Left kidney (tissue), 2 donors: ENCODE measurements around the gene PEPD. TPM values are rescaled to one million over a fixed set of nuclear protein-coding genes. Genes with fewer than 3 reads are reported as not detected.

ENCODE experiments used
- DNase-seq: peaks from one replicate; pipeline ENCODE4 v3.0.0-alpha.2; 2013
- polyA plus RNA-seq: library from polyadenylated mRNA; unstranded; fragments of 120-200 nt; gene quantifications from one replicate; pipeline ENCODE4 v1.2.1, GENCODE V29; 2013; ENCODE audit not compliant: insufficient read length

PEPD gene
- polyA plus RNA-seq, 1 donor: 123 TPM

GRCh38 chr19:33386361-33386858 is 135.2 kb downstream of the PEPD start:
- no peak for DNase-seq

- DNase-seq: no peak
Observed at GRCh38 chr19:33385956-33386355, 135.6 kb downstream of the PEPD start.

- no peak for DNase-seq
Observed at GRCh38 chr19:33384983-33385382, 136.6 kb downstream of the PEPD start.

GRCh38 chr19:33383720-33384292 is 137.8 kb downstream of the PEPD start:
- DNase-seq: no peak

- no peak for DNase-seq
Observed at GRCh38 chr19:33382982-33383381, 138.6 kb downstream of the PEPD start.

- DNase-seq: no peak
Observed at GRCh38 chr19:33382006-33382405, 139.6 kb downstream of the PEPD start.

- DNase-seq: no peak
Observed at GRCh38 chr19:33381101-33381500, 140.5 kb downstream of the PEPD start.

GRCh38 chr19:33379151-33379829 is 142.3 kb downstream of the PEPD start:
- DNase-seq: no peak

GRCh38 chr19:33377586-33378475 is 143.8 kb downstream of the PEPD start:
- no peak for DNase-seq

GRCh38 chr19:33376941-33377557 is 144.5 kb downstream of the PEPD start:
- DNase-seq: no peak

GRCh38 chr19:33376423-33376822 is 145.2 kb downstream of the PEPD start:
- DNase-seq: no peak

- DNase-seq: no peak
Observed at GRCh38 chr19:33375837-33376159, 145.8 kb downstream of the PEPD start.

GRCh38 chr19:33375156-33375836 is 146.3 kb downstream of the PEPD start:
- no peak for DNase-seq

GRCh38 chr19:33374236-33374714 is 147.3 kb downstream of the PEPD start:
- peak; percentile 30 for DNase-seq

- peak; percentile 89 for DNase-seq
Observed at GRCh38 chr19:33373453-33374235, 147.9 kb downstream of the PEPD start, which contains the start of gene CEBPG. Gene CEBPG, plus strand, starts transcription at chr19:33373709. Its CDS starts 5,531 bp downstream, at chr19:33379240.

GRCh38 chr19:33370783-33371182 is 150.8 kb downstream of the PEPD start:
- no peak for DNase-seq

- DNase-seq: no peak
Observed at GRCh38 chr19:33368074-33368864, 153.3 kb downstream of the PEPD start.

GRCh38 chr19:33366897-33367296 is 154.7 kb downstream of the PEPD start:
- DNase-seq: no peak

- no peak for DNase-seq
Observed at GRCh38 chr19:33366127-33366526, 155.5 kb downstream of the PEPD start.

- no peak for DNase-seq
Observed at GRCh38 chr19:33365691-33366090, 155.9 kb downstream of the PEPD start.
